Glomerular visceral epithelial cell (primary cell): ENCODE measurements around the gene IQGAP3.
"Not testable (repeated sequence)": the region's sequence is repeated elsewhere in the genome, so short reads cannot be mapped to it uniquely, and the experiment has no call there.

Source experiments
- DNase-seq: peaks from one replicate; pipeline ENCODE4 v3.0.0-alpha.2; 2016; ENCODE audit errors: extremely low spot score

IQGAP3 gene

GRCh38 chr1:156571919-156572662, at the start of gene IQGAP3:
TSS of gene IQGAP3 (minus strand) at chr1:156572565. CDS start at chr1:156572529, 36 bp downstream.
- peak; percentile 87 for DNase-seq

- no peak for DNase-seq
Measured at GRCh38 chr1:156619582-156619955, 47.2 kb upstream of the IQGAP3 start.

GRCh38 chr1:156618853-156619581, 46.7 kb upstream of the IQGAP3 start, which contains the start of gene HAPLN2:
TSS of gene HAPLN2 (plus strand) at chr1:156619415. CDS start at chr1:156623491, 4,076 bp downstream.
- DNase-seq = no peak

- no peak for DNase-seq
Measured at GRCh38 chr1:156616463-156616862, 44.1 kb upstream of the IQGAP3 start.

GRCh38 chr1:156615946-156616345, 43.6 kb upstream of the IQGAP3 start:
- DNase-seq = no peak

- no peak for DNase-seq
Measured at GRCh38 chr1:156612666-156613065, 40.3 kb upstream of the IQGAP3 start.

- DNase-seq = not testable (repeated sequence)
Measured at GRCh38 chr1:156610072-156610471, 37.7 kb upstream of the IQGAP3 start.

- peak; percentile 44 for DNase-seq
Measured at GRCh38 chr1:156608981-156609380, 36.6 kb upstream of the IQGAP3 start.

GRCh38 chr1:156608036-156608674, 35.8 kb upstream of the IQGAP3 start:
- DNase-seq = peak; percentile 78

GRCh38 chr1:156607344-156607743, 35.0 kb upstream of the IQGAP3 start:
- not testable (repeated sequence) for DNase-seq

- DNase-seq = no peak
Measured at GRCh38 chr1:156602557-156602993, 30.2 kb upstream of the IQGAP3 start.

- peak; percentile 38 for DNase-seq
Measured at GRCh38 chr1:156601892-156602291, 29.5 kb upstream of the IQGAP3 start.

GRCh38 chr1:156601122-156601830, 28.9 kb upstream of the IQGAP3 start, which contains the start of gene GPATCH4:
TSS of gene GPATCH4 (minus strand) at chr1:156601479.
- DNase-seq = peak; percentile 89

- no peak for DNase-seq
Measured at GRCh38 chr1:156600733-156601121, 28.4 kb upstream of the IQGAP3 start.

GRCh38 chr1:156599811-156600210, 27.4 kb upstream of the IQGAP3 start:
- DNase-seq = peak; percentile 30

- no peak for DNase-seq
Measured at GRCh38 chr1:156598731-156599432, 26.5 kb upstream of the IQGAP3 start.

GRCh38 chr1:156598125-156598524, 25.8 kb upstream of the IQGAP3 start:
- no peak for DNase-seq

- no peak for DNase-seq
Measured at GRCh38 chr1:156596426-156596825, 24.1 kb upstream of the IQGAP3 start.

- no peak for DNase-seq
Measured at GRCh38 chr1:156595016-156595415, 22.7 kb upstream of the IQGAP3 start.

GRCh38 chr1:156594190-156594589, 21.8 kb upstream of the IQGAP3 start:
- DNase-seq = no peak

GRCh38 chr1:156593661-156593989, 21.3 kb upstream of the IQGAP3 start:
- no peak for DNase-seq
